ENCODE data around the gene RAB3A.

Gene RAB3A

GRCh38 chr19:18155095-18156087 lies 48.5 kb downstream of the RAB3A start:
- no peak for TF ChIP-seq CTCF (IDR thresholded peaks at IDR 0.05)

GRCh38 chr19:18153556-18154134 lies 50.2 kb downstream of the RAB3A start:
- no peak for TF ChIP-seq CTCF (IDR thresholded peaks at IDR 0.05)

GRCh38 chr19:18152817-18153555 lies 50.9 kb downstream of the RAB3A start, which contains the start of gene PIK3R2:
Gene PIK3R2, plus strand, starts transcription at chr19:18153163. Its CDS starts 2,717 bp downstream, at chr19:18155880.
- TF ChIP-seq CTCF (IDR thresholded peaks at IDR 0.05), result no peak

- peak; percentile 46; the same call in 1 of the 2 replicates for TF ChIP-seq CTCF (IDR thresholded peaks at IDR 0.05)
These were observed 51.4 kb downstream of the RAB3A start for GRCh38 chr19:18152442-18152816.

GRCh38 chr19:18150776-18151624 lies 52.8 kb downstream of the RAB3A start:
- no peak for TF ChIP-seq CTCF (IDR thresholded peaks at IDR 0.05)

- no peak for TF ChIP-seq CTCF (IDR thresholded peaks at IDR 0.05)
These were observed 54.3 kb downstream of the RAB3A start for GRCh38 chr19:18149596-18149975.

- no peak for TF ChIP-seq CTCF (IDR thresholded peaks at IDR 0.05)
These were observed 56.4 kb downstream of the RAB3A start for GRCh38 chr19:18147396-18147795.

Measured in LNCAP (cell line).